HG03097 (cell line): ENCODE measurements around the gene TAF4.
"Not testable (repeated sequence)": the region's sequence is repeated elsewhere in the genome, so short reads cannot be mapped to it uniquely, and the experiment has no call there.

Source experiments
- ATAC-seq: cut with Tn5 transposase; IDR thresholded peaks from one replicate; pipeline ENCODE4 v1.9.1; 2021; ENCODE audit not compliant: unreplicated experiment, low FRiP score

The TAF4 gene

DNA sequence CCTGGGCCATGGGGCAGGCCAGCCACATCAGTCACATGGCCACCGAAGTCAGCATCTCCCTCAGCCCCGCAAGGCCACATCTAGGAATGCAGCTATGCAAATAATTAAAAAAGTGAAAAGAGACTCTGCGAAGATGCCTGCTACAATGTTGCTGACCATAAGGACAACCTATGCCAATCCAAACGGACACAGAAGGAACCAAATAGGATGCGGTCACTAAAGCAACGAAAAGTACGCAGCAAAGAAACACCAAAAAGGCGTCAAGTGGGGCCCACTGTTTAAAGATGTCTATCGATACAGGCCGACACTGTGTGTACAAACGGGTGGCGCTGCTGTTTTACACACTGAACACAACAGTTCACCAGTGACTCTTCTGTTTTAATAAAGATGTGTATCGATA is 56.4 kb downstream of the TAF4 start:
- ATAC-seq, result no peak

DNA sequence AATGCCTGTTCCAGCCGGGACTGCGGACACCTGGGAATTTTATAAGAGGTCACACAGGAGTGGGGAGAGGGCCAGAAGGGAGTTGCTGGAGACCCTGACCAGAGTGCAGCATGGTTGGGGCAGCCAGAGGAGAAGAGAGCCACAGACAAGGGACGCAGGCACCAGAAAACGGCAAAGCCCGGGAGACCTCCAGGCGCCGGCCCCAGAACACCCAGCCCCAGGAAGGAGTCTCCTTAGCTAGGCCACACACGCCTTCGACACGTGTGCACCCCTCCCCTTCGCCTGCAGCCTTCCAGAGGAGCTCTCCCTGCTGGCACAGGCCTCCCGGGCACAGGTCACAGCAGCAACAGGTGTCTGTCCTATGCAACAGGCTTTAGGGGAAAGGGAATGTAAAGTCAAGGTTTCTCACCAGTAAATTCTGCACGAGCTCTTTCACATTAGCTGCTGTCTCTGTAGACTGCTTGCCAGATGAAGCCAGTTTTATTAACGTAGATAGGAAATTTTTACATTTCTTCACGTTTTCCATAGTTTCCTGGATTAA is 57.0 kb downstream of the TAF4 start:
- no peak for ATAC-seq

DNA sequence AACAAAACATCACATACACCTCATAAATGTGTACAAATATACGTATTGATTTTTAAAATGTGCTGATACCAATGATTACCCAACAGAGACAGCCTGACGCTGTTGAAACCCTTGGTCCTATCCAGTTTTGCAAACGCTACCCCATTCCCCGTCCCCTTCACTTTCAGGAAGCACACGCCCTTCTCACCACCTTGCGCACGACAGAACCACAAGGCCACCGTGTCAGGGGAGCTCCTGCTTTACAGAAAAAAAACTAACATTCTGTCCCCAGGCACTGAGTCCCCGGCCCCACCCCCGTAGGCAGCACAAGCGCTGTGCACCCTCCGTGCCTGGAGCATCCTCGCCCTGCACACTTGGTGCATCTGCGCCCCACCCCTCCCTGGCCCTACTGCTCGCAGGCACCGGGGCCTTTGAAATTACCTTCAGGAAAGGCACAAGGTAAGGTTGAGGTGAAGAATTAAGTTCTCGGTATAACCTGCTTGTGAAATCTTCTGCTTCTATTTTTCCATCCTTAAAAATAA is 58.5 kb downstream of the TAF4 start:
- ATAC-seq, result no peak

DNA sequence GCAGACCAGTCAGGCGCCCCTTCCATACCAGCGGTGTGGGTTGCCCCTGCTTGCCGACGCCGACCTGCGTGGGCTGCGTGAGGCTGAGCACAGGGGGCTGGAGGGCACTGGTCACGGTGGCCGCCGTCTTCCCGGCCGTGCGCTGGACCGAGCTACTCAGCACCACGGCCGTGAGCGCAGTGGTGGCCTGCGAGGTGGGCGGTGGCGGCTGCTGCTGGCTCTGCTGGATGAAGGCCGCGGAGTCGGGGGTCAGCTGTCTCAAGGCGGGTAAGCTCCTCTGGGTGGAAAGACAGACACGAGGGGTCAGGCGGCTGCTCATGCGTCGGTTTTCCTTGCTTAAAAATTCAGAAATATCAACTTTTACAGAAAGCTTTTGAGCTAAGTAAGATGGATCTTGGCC is 59.2 kb downstream of the TAF4 start:
- no peak for ATAC-seq

DNA sequence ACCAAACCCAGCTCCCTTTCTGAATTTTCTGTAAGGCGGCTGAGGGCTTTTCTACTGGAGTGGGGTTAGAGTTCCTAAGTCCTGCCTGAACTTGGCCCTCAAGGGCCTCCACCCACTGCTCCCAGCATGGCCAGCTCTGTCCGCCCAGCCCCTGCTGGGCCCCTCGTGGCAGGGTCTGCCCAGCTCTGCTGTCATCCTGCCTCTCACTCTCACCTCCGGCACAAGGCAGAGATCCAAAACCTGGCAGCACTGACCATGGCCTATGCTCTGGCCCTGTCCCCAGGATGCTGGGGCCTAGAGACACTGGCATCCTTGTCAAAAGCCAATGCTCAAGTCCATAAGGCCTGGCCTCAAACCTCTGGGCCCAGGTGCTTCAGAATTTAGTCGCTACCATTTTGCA is 61.1 kb downstream of the TAF4 start:
- ATAC-seq, result no peak

DNA sequence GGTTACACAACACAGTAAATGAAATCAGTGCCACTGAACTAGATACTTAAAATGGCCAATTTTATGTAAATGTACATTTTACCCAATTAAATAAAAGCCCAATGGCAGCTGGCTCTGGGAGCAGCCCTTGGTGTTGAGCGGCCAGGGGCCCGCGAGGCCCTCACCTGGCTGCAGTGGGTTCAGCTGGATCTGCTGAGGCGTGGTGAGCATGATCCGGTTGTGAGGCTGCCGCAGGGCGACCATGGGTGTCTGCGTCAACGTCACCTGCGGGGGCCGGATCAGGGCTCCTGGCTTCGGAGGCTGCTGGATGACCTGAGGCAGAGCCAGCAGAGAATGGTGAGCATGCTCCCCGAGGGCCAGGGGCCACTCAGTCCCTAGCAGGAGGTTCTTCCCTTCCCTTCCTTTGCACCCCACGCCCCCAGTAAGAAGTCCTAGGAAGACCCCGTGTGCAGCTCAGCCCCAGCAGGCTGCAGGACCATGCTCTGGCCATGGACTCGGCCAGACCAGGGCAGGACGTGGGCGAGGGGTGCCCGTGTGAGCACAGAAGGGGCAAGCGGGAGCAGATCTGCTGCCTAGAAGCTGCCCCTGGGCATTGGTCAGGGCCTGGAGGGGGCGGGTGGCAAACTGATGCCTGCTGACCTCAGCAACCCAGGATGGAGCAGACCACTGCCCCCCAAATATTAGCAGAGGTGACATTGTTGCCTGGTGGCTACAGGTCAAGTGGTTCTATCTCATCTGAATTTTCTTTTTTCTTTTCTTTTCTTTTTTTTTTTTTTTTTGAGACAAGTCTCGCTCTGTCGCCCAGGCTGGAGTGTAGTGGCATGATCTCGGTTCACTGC is 61.9 kb downstream of the TAF4 start:
- ATAC-seq, result no peak

DNA sequence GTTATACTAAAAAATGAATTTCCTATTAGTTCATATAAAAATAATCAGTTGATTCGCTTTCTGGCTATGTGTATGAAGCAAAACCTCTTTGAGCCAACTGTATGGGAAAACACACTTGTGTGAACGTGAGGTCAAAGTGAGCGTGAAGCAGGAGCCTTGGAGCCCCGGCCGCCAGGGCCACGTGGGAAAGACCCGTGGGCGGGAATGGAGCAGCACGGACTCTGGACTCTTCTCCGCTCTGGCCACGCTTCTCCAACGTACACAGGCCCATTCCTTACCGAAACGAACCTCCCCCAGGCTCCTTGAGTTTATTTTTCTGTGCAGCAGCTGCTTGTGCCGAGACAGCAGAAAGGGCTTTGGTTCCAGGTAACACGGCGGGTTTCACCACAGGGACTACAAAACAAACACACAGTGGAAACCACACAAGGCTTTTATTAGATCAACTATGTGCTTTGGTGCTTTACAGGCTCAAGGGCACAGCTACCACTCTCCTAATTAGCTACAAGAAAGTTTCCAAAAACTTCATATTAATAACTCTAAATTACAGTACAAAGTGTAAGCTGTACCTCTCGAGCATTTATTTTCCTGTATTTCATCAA is 62.7 kb downstream of the TAF4 start:
- no peak for ATAC-seq

DNA sequence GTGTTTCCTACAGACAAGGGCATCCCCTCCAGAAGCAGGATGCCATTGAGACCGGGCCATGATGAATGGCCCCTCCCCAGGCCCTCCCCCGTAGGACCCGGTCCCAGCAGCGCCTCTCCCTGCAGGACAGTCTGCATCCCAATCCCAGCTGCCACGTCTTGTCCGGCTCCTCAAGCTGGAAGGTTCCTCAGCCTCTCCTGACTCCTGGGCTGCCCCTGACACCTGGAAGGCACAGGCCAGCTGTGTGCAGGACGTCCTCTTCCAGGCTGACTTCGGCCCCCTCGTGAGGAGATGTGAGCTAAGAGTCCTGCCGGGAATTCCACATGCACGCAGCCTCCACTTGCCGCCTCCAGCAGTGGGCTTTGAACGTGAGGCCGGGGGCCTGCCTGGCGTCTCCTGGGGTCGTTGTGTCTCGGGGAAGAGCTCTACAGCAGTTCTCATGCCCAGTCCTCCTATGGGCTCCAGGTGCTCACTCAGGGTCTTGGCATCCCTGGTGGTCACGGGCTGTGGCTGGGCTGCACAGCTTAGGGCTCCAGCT is 64.4 kb downstream of the TAF4 start:
- no peak for ATAC-seq

DNA sequence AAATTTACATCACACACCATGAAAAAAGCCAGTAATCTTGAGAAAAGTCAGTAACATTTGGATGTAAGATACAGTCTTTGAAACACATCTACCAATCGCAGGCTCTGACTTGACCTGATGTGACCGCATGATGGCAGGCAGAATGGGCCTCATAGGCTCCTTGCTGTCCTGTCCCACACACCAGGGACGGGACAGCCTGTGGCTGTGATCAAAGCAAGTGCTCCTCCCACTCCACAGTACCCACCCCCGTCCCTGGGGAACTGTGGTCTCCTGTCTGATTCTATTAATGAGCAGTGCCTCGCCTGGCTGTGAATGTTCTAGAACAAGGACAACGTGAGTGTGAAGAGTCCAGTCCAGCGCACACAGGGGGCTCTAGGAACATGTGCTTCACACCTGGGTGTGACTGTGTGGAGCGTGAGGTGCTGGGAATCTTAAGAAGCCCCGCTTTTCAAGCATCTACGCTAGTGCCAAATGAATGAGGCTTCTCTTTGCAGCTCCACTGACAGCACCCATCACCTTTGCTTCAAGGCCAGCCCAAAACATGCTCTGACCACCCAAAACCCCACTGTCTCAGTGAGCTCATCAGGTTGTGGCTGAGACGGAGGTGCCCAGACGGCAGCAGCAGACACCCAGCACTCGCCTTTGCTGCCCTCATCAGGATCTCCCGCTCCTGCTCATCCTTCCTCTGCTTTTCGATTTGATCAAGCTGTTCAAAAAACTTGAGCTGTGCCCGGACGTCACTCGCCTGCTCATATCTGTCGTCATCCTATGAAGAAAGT is 67.1 kb downstream of the TAF4 start:
- ATAC-seq, result no peak

DNA sequence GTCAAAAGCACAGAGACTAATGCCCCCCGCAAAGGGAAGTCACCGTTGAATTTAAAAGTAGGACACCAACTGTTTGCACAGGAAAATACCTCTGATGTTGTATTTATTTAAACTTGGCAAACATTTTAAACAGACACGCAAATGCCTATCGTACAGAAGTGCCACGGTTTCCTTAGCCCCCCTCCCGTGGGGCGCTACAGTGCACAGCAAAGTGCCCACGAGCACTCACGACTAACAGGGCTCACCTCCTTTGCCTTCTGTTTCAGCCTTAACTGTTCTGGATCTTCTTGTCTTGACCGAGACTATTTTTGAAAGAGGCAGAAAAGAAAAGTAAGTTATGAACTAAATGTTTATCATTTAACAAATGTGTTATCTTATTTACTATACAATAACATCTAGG is 67.8 kb downstream of the TAF4 start:
- ATAC-seq, result no peak

DNA sequence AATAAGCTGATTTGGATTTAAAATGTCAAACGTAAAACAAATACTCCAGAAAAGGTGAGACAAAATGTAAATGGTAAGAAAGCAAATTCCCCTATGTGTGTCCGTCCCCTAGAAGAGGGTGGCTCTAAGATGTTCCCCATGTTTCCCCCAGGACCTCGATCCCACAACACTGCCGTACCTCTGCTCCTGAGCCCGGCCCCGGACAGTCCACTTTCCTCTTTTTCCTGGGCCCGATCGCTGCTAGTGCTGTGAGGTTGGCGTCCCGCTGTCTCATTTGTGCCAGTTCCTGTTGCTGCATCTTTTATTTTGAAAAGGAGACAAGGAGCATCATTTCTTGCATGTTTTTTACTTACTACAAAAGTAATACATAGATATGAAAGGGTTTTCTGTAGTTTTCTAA is 68.3 kb downstream of the TAF4 start:
- no peak for ATAC-seq

DNA sequence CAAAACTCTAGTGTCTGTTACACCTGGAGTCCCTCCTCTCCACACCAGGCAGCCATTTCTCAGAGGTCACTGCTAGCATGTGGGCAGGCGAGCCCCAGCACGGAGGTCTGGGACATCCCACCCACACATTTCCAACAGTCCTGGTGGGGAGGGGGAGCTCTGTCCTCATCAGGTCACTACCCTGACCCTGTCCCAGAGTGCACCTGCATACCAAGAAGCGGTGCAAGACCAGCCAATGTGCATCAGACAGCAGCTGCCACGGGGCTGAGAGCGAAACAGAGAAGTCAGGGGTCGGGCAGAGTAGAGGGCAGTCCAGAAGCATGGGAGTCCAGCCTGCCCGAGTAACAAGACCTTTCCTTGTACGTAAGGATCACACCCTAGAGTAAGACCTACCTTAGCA is 71.1 kb downstream of the TAF4 start:
- ATAC-seq, result no peak

DNA sequence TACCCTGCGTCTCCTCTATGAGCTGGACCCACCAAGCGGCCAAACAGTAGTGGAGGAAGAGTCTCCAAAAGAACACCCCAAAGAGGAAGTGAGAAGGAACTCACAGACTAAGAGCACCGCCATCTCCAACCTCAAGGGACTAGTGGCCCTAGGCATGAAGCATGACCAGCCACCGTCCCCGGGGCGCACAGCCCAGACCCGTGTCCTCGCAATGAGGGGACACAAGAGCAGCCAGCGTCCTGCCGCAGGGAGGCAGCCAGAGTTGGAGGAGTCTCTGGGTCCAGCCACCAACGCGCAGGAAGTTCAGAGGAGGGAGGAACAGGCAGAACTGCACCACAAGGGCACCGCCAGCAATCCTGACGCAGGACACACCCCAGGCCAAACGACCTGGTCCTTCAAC is 72.6 kb downstream of the TAF4 start:
- ATAC-seq, result no peak

DNA sequence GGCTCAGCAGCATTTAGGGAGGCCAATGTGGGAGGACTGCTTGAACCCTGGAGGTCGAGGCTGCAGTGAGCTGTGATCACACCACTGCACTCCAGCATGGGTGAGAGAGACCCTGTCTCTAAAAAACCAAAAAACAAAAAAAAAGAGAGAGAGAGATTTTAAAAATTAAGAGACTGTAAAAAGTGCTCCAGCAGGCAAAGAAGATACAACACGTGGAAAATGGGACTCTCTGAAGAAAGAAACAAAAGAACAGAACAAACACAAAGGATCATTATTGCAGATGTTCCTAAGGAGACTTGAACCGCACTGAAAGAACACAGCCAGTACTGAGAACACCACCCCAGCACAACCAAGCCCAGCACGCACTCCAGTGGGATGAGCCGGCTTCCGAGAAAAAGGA is 74.2 kb downstream of the TAF4 start:
- ATAC-seq, result no peak

DNA sequence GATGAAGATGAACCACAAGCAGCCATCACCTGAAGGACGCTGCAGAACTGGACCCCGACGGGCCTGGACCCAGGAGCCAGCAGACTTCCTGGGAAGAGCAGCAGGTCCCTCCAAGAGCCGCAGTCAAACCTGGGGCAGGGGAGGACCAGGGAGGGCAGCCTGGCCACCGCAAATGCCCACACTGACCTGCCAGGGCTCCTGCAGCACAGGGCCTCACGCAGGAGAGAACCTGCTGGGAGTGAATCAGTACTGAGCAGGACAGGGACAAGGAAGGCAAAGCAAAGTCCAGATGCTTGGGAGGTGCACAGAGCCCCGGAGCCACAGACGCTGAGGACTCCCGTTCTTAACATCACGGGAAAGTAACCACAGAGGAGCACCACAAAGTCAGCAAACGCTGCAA is 75.2 kb downstream of the TAF4 start:
- ATAC-seq, result no peak

DNA sequence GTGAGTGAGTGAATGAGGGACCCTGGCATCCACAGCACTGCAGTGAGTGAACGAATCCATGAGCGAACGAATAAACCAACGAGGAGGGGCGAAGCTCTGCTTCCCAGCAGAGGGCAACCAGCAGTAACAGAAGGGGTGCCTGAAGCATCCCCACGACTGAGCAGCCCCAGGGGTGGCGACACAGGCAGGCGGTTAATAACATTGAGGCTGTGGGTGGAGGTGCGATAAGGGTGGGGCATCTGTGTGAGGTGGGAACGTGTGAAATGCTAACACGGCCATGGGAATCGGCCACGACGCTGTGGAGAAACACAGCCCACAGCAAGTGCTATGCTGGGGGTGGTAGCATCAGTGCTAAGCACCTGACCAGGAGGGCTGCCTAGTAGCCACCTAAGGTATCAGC is 75.9 kb downstream of the TAF4 start:
- ATAC-seq, result no peak

DNA sequence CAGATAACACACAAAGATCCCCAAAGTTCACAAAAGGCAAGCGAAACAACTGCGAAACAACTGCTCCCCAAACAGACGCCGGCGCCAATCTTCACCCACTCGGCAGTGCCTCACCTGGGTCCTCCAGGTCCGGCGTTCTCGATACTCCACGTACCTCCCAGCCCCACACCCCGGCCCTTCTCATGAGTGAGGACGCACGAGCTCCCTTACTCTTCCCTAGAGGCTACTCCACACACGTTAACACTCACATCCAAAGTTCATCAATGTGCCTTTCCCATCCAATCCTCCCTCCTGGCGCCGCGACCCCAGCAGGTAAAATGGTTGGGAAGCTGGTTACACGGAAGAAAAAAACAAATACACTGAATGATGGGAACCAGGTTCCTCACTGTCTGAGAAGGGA is 77.0 kb downstream of the TAF4 start:
- ATAC-seq, result no peak

DNA sequence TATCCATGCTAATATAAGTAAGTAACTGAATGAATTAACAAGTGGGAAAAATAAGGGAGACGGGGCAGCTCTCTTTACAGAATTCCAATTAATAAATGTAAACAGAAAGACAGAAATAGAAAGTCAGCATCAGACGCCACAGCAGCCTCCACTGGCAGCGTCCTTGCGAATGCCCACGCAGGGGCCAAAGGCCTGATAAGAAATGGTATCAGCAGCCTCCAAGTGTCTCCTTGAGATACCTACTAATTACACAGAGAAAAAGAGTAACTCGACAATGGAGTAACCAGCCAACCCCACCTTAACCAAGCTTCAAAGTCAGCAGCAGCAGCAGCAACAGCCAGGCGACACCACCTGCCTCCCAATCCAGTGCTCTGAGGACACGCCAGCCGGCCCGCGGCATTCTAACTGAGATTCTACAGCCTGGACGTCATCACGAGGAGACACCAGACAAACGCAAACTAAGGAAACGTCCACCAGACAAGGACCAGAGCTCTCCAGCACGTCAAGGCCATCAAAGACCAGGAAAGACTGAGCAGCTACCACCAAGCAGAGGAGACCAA is 78.8 kb downstream of the TAF4 start:
- no peak for ATAC-seq

DNA sequence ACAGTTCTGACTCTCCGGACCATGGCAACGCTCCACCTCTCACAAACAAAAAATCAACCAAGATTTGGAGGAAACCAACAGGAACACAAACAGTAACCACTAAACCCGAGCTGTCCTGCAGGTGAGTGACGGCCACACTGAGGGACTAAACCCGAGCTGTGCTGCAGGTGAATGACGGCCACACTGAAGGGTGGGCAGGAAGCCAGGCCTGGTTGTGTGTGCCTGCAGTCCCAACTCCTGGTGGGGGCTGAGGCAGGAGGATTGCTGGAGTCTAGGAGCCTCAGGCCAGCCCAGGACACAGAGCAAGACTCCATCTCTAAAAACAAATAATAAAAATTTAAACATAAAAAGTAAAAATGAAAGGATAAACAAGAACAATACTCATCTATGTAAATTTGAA is 80.6 kb downstream of the TAF4 start:
- ATAC-seq, result no peak

DNA sequence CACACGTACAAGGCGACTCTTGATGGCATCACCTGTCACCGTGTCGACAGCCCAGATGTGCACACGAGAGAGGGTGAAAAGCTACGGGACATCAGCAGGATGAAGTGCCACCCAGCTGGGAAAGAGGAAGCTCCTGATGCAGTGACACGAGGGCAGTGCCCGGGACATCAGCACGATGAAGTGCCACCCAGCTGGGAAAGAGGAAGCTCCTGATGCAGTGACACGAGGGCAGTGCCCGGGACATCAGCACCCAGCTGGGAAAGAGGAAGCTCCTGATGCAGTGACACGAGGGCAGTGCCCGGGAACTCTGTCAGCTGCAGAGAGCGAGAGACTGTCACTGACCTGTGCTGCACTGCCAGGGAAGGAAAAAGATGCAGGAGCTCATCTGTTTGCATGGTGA is 81.2 kb downstream of the TAF4 start:
- ATAC-seq, result not testable (repeated sequence)

DNA sequence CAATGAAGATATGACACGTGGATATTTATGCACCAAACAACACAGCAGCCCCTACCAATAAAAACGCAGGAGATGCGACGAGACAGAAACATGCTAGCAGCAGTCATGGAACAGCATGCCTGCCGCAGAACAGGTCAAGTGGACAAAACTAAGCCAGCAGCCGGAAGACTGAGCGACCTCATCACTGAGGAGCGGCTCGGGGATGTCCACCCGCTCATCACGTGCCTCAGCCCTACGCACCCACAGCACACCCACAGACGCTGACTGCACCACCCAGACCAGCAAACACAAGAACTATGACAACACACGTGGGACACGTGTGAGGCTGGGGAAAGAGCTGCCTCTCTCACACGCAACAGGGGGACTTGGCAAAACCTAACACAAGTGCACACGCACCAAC is 81.7 kb downstream of the TAF4 start:
- ATAC-seq, result no peak
